Esophagus (tissue), 2 donors: ENCODE data around the gene ZNF154. TPM values are rescaled to one million over a fixed set of nuclear protein-coding genes. Genes with fewer than 3 reads are reported as not detected.

Experiments used
- H3K27ac ChIP-seq, 2 donors: one replicate each; pipeline ENCODE4 v1.5.1; 2013; ENCODE audit warnings: low read depth in 2 of 2, mild to moderate bottlenecking in 2 of 2, inconsistent platforms in 1 of 2, low read length in 1 of 2, moderate library complexity in 1 of 2
- H3K27me3 ChIP-seq, 2 donors: one replicate each; pipeline ENCODE4 v1.6.1; 2013; ENCODE audit warnings: low read length in 2 of 2, control low read depth in 1 of 2, mild to moderate bottlenecking in 1 of 2; ENCODE audit not compliant: insufficient read depth in 2 of 2, control insufficient read depth in 1 of 2
- H3K36me3 ChIP-seq, 2 donors: one replicate each; pipeline ENCODE4 v1.6.1; 2013; ENCODE audit warnings: low read length in 1 of 2; ENCODE audit not compliant: control insufficient read depth in 2 of 2, insufficient read depth in 2 of 2
- H3K4me1 ChIP-seq, 2 donors: one replicate each; pipeline ENCODE4 v1.6.1; 2013; ENCODE audit warnings: low read length in 1 of 2; ENCODE audit not compliant: control insufficient read depth in 2 of 2, insufficient read depth in 2 of 2
- H3K4me3 ChIP-seq, 2 donors: one replicate each; pipeline ENCODE4 v1.5.1; 2013; ENCODE audit warnings: low read length in 2 of 2, mild to moderate bottlenecking in 2 of 2, low read depth in 1 of 2, moderate library complexity in 1 of 2
- H3K9me3 ChIP-seq, 2 donors: one replicate each; pipeline ENCODE4 v1.6.1; 2013; ENCODE audit warnings: mild to moderate bottlenecking in 2 of 2, low read depth in 1 of 2, low read length in 1 of 2, moderate library complexity in 1 of 2; ENCODE audit not compliant: control insufficient read depth in 2 of 2, insufficient read depth in 1 of 2
- WGBS, 2 donors: extraction: QIAGEN DNeasy Blood & Tissue Kit; methylation state at CpG; one replicate each; pipeline ENCODE4 v1.1.7; 2013; 5-methylcytosine and 5-hydroxymethylcytosine counted together
- polyA plus RNA-seq, 2 donors: library from polyadenylated mRNA; stranded (reverse); fragments of 200-250 nt; gene quantifications; one replicate each; pipeline ENCODE4 v1.2.3, GENCODE V29; 2013
- donor health status: healthy with polysubstance abuse.
- donor health status: Bipolar disorder and iron deficiency.

The ZNF154 gene
- polyA plus RNA-seq, 2 donors = 0.98 to 1.6 TPM

DNA sequence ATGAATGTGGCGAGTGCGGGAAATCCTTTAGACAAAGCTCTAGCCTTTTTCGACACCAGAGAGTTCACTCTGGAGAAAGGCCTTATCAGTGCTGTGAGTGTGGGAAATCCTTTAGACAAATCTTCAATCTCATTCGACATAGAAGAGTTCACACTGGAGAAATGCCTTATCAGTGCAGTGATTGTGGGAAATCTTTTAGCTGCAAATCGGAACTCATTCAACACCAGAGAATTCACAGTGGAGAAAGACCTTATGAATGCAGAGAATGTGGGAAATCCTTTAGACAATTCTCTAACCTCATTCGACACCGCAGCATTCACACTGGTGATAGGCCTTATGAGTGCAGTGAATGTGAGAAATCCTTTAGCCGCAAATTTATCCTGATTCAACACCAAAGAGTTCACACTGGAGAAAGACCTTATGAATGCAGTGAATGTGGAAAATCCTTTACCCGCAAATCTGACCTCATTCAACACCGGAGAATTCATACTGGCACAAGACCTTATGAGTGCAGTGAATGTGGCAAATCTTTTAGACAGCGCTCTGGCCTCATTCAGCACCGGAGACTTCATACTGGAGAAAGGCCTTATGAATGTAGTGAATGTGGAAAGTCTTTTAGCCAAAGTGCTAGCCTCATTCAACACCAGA, 21.5 kb downstream of the ZNF154 start:
- peaks cover 10 to 36% of the 10 kb centered on the region in 2 donors for H3K36me3 ChIP-seq
- H3K27me3 ChIP-seq = no peaks in the 10 kb centered on the region
- WGBS, 2 donors = 98% methylated on average over 12 of the region's 12 CpGs
- no peak overlapping the region for H3K27ac ChIP-seq
- H3K4me1 ChIP-seq = peaks cover 2 to 4% of the 10 kb centered on the region in 2 donors
- no peak overlapping the region for H3K4me3 ChIP-seq
- peaks cover 29 to 64% of the 10 kb centered on the region in 2 donors for H3K9me3 ChIP-seq

- Histone ChIP-seq H3K27me3 (no peaks in the 10 kb centered on the region), H3K4me1 (peaks cover 2 to 7% of the 10 kb centered on the region in 2 donors), H3K4me3 (no peak overlapping the region), H3K9me3 (peaks cover 29 to 64% of the 10 kb centered on the region in 2 donors), H3K36me3 (peaks cover 10 to 36% of the 10 kb centered on the region in 2 donors), H3K27ac (no peak overlapping the region)
- WGBS, 2 donors = 98 to 99% methylated on average over 3 of the region's 3 CpGs
Measured at GRCh38 chr19:57686727-57687126, 22.3 kb downstream of the ZNF154 start.

- peaks cover 9 to 36% of the 10 kb centered on the region in 2 donors for H3K36me3 ChIP-seq
- H3K4me1 ChIP-seq = peaks cover 2 to 7% of the 10 kb centered on the region in 2 donors
- H3K27ac ChIP-seq = peak overlapping the region in 1 of 2 donors; percentile 76
- WGBS, 2 donors = 4 to 5% methylated on average over 19 of the region's 19 CpGs
- peaks cover 22 to 41% of the 10 kb centered on the region in 2 donors for H3K9me3 ChIP-seq
- H3K27me3 ChIP-seq = no peaks in the 10 kb centered on the region
- H3K4me3 ChIP-seq = peak overlapping the region; percentile 94 to 98
Measured at GRCh38 chr19:57682226-57682766, 26.7 kb downstream of the ZNF154 start.

- Histone ChIP-seq H3K9me3 (no peaks in the 10 kb centered on the region), H3K27ac (no peak overlapping the region), H3K27me3 (no peaks in the 10 kb centered on the region), H3K36me3 (no peaks in the 10 kb centered on the region), H3K4me3 (no peak overlapping the region), H3K4me1 (no peaks in the 10 kb centered on the region)
- WGBS, 2 donors = 64 to 66% methylated on average over 2 of the region's 2 CpGs
Measured at GRCh38 chr19:57675881-57676280, 33.1 kb downstream of the ZNF154 start.

- no peak overlapping the region for H3K27ac ChIP-seq
- no peaks in the 10 kb centered on the region for H3K27me3 ChIP-seq
- 76 to 81% methylated on average over 4 of the region's 4 CpGs for WGBS, 2 donors
- no peak overlapping the region for H3K4me3 ChIP-seq
- no peaks in the 10 kb centered on the region for H3K36me3 ChIP-seq
- H3K4me1 ChIP-seq = no peaks in the 10 kb centered on the region
- H3K9me3 ChIP-seq = no peaks in the 10 kb centered on the region
Measured at GRCh38 chr19:57672466-57672865, 36.5 kb downstream of the ZNF154 start.

DNA sequence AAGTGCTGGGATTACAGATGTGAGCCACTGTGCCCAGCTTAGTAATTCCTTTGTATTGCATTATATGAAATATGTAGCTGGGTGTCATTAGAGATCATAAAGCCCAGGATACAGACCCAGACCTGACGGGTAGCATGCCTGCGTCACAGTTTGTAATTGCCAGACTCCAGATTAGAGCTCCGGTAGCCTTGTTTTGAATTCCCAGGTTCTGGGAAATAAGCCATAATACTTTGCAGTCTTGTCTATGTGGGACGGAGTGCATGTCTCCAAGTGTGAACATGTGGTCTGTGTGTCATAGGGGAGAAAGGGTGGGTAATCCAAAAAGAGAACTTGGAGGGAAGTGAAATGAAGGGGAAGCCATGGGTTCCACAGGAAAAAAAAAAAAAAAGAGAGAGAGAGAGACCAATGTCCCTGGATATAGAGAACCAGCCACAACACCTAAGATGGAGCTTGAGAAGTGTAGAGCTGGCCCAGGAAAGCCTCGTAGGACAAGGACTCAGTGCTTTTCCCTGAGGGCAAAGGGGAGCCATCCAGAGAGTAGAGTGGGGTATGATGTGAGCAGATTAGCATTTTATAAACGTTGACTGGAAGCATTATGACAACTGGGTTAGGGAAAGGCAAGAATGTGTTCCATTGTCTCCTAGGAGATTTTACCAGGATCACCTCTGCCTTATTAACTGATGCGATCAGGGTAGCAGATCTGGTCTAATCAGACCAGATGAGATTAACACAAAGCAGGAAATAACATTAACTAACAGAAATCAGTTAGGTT, 37.7 kb downstream of the ZNF154 start:
- H3K36me3 ChIP-seq = no peaks in the 10 kb centered on the region
- no peaks in the 10 kb centered on the region for H3K4me1 ChIP-seq
- H3K27me3 ChIP-seq = no peaks in the 10 kb centered on the region
- WGBS, 2 donors = 63 to 64% methylated on average over 7 of the region's 7 CpGs
- no peak overlapping the region for H3K27ac ChIP-seq
- no peaks in the 10 kb centered on the region for H3K9me3 ChIP-seq
- no peak overlapping the region for H3K4me3 ChIP-seq

- peaks cover 0 to 4% of the 10 kb centered on the region in 2 donors for H3K4me1 ChIP-seq
- no peak within 1 kb of the TSS for H3K4me3 ChIP-seq
- WGBS, 2 donors = 86 to 91% methylated on average over 2 of the region's 2 CpGs
- no peaks in the 10 kb centered on the region for H3K27me3 ChIP-seq
- H3K9me3 ChIP-seq = no peaks in the 10 kb centered on the region
- H3K27ac ChIP-seq = no peak within 1 kb of the TSS
- H3K36me3 ChIP-seq = no peaks in the 10 kb centered on the region
Measured at GRCh38 chr19:57668635-57669034, 40.4 kb downstream of the ZNF154 start, which contains the start of gene ZSCAN4. Gene ZSCAN4 (plus strand): TSS chr19:57668935. CDS start chr19:57676146, 7,211 bp downstream.

- H3K4me1 ChIP-seq = peaks cover 0 to 4% of the 10 kb centered on the region in 2 donors
- no peaks in the 10 kb centered on the region for H3K27me3 ChIP-seq
- H3K27ac ChIP-seq = no peak overlapping the region
- no peak overlapping the region for H3K4me3 ChIP-seq
- H3K36me3 ChIP-seq = no peaks in the 10 kb centered on the region
- H3K9me3 ChIP-seq = no peaks in the 10 kb centered on the region
- WGBS, 2 donors = 89 to 93% methylated on average over 1 of the region's 1 CpG
Measured at GRCh38 chr19:57667228-57667627, 41.8 kb downstream of the ZNF154 start.

- Histone ChIP-seq H3K27me3 (no peaks in the 10 kb centered on the region), H3K27ac (no peak overlapping the region), H3K4me1 (peaks cover 0 to 4% of the 10 kb centered on the region in 2 donors), H3K36me3 (no peaks in the 10 kb centered on the region), H3K4me3 (no peak overlapping the region), H3K9me3 (no peaks in the 10 kb centered on the region)
- 59 to 64% methylated on average over 9 of the region's 9 CpGs for WGBS, 2 donors
Measured at GRCh38 chr19:57665261-57665806, 43.7 kb downstream of the ZNF154 start.
